ENCODE measurements around the gene NISCH.

The NISCH gene

DNA sequence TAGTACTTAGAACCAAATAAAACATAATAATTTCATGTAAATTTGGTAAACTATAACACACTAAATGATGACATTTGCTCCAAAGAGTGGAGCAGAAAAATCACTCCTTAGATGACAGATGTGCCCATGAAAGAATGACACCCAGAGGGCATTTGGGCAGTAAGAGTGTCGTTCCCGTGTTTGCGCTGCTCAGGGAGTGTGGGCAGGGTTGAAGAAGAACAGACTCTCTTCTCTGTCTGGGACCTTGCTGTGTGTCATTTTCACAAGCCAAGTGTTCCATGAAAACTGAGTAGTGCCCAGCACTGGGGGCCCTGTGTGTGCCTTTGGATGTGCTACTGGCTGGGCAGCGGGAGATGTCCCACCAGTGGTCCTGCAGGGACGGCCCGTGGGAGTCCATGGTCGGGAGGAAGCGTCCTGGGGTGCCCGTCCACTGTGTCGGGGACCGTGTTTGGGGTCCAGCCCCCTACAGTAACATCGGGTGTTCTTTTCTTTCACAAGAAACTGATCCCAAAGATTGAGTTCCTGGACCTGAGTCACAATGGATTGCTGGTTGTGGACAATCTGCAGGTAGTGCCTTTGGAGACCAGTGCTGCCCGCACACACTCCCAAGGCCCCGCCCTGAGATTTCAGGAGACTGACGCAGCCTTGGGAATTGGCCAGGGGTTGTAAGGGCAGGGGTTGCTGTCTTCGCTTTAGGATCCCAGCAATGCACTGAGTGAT is 21.8 kb downstream of the NISCH start:
- DNase-seq = no peak

DNA sequence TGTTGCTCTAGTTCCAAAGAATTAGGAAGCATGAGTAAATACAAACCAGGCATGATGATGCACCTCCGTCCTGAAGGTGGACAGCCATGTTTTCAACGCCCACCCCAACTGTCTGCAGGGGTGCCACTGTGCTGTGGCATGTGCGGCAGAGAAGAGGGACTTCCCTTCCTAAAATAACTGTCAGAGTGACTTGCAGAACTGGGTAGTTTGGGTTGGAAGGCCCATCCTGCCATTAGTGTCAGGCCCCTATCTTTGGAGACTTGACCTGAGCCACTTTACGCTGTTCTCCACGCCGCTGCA is 22.3 kb downstream of the NISCH start:
- no peak for DNase-seq

DNA sequence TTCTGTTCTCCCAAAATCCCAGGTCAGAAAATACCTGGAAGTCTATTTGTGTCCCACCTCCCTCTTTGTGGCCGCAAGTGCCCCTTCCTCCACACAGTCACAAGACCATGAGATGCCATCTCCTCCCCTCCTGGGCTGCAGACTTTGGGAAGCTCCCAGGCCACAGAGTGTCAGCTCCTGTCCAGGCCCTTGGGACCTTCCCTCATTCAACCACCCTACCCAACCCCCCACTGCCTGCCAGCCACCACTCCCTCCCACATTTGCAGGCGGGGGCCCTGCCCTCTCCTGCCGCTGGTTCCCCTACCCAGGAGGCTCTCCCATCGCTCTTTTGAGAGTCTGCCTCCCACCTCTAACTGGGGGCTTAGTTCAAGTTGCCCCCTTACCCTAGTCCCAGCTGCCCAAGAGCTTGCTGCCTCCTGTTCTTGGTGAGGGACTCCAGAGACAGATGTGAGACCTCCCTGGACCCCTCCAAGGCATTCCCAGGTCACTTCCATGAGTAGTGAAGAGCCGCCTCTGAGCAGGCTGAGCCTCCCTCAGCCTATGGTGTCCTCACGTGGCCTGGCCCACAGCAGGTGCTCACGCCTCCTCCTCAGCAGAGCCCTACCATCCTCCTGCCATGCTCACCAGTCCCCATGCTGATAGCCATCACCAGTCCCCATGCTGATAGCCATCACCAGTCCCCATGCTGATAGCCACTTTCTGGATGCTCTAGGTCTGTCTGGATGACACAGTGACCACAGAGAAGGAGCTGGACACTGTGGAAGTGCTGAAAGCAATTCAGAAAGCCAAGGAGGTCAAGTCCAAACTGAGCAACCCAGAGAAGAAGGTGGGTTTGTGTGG is 23.9 kb downstream of the NISCH start:
- no peak for DNase-seq

- no peak for DNase-seq
These were observed 24.6 kb downstream of the NISCH start for GRCh38 chr3:52479877-52480575.

DNA sequence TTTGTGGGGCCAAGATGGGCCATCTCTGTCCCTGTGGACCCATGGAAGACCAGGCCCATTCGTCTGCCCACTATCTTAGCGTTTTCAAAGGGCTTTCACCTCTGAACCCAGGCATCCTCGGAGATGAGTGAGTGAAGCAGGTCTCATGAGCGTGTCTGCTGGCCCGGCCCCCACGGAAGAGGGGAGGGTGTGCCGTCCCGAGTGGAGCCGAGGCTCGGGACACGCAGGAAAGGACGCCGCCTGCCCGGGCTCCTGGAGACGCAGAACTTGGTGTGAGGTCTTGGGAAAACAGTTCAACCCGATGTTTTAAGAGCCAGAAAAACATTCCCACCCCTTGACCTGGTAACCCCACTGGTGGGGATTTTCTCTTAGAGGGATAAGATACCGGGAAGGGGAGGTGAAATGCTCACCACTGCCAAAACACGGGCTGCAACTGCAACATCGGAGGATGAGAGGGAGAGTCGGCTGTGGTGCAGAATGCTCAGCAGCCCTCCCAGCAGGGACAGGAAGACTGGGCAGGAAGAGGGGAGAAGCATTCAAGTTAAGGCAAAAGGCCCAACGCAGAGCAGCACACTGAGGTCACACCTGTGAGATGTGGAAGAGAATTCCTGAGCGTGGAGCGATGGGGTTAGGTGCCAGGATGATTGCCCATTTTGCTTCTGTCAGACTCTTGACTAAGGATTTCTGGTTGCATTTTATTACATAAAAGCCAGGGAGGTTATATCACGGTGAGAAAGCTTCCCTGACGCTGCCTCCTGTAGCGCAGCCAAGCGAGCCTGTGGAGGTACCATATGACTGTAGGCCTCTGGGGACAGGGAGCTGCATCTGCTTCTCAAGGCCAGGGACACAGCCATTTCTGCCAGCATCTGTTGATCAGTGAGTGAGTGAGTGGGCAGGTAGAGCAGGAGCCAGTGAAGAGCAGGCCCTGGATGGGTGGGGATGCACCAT is 25.6 kb downstream of the NISCH start:
- DNase-seq = no peak

GRCh38 chr3:52481819-52482521 is 26.6 kb downstream of the NISCH start:
- DNase-seq = peak in 1 of 2 donors; percentile 8

GRCh38 chr3:52483081-52483480 is 27.7 kb downstream of the NISCH start:
- no peak for DNase-seq

DNA sequence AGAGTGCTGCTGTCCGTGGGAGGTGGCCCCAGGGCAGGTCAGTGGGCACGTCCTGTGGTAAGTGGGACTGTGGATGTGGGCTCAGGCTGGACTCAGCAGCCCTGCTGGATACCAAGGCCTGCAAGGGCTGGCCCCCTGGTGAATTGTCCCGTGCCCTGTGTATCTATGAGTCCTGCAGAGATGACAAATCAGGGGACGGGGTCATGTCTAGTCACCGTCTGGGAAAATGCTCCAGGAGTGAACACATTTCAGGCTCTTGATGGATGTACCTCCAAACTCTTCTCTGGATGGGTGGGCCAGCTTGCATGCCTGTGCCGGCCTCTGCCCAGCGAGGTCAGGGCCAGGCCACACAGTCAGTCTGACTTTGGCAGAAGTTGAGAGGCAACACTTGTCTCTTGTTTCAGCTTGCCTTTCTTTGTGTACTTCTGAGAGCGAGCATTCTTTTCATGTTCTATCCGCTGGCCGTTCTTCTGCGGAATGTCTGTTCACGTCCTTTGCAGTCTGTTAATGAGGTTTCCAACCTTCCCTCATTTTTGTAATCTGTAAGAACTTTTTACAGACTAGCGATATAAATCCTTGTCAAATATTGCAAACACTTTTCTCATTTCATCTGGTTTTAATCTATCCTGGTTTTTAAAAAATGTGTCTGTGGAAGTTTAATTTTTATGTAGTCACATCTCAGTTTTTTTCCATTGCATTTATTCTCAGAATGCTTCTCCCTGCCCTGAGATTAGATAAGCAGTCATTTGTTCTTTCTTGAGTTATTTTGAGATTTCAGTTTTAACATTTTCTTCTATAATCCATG is 28.4 kb downstream of the NISCH start:
- no peak for DNase-seq

GRCh38 chr3:52484680-52485461 is 29.5 kb downstream of the NISCH start:
- no peak for DNase-seq

GRCh38 chr3:52487050-52487787 is 31.8 kb downstream of the NISCH start:
- DNase-seq = no peak

DNA sequence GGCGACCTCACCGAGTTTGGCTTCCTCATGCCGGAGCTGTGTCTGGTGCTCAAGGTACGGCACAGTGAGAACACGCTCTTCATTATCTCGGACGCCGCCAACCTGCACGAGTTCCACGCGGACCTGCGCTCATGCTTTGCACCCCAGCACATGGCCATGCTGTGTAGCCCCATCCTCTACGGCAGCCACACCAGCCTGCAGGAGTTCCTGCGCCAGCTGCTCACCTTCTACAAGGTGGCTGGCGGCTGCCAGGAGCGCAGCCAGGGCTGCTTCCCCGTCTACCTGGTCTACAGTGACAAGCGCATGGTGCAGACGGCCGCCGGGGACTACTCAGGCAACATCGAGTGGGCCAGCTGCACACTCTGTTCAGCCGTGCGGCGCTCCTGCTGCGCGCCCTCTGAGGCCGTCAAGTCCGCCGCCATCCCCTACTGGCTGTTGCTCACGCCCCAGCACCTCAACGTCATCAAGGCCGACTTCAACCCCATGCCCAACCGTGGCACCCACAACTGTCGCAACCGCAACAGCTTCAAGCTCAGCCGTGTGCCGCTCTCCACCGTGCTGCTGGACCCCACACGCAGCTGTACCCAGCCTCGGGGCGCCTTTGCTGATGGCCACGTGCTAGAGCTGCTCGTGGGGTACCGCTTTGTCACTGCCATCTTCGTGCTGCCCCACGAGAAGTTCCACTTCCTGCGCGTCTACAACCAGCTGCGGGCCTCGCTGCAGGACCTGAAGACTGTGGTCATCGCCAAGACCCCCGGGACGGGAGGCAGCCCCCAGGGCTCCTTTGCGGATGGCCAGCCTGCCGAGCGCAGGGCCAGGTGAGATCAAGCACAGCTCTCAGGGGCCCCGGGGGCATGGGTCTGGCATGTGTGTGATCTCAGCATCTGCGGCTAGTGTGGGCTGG is 32.6 kb downstream of the NISCH start:
- no peak for DNase-seq

DNA sequence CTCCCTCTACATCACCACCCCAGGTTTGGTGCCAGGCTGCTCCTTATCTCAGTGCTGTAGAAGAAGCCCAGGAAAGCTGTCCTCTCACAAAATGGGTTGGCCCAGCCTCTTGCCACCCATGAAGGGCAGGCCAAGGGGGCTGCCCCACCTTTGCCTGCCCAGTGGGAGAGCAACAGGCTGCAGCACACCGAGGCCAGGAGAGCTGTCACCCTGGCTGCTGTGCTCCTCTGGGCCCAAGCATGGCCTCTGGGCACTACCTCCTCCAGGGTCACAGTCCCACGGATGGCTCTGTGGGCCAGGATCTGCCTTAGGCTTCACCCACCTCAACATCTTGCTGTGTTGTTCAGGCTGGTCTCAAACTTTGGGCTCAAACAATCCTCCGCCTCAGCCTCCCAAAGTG is 33.3 kb downstream of the NISCH start:
- no peak for DNase-seq

DNA sequence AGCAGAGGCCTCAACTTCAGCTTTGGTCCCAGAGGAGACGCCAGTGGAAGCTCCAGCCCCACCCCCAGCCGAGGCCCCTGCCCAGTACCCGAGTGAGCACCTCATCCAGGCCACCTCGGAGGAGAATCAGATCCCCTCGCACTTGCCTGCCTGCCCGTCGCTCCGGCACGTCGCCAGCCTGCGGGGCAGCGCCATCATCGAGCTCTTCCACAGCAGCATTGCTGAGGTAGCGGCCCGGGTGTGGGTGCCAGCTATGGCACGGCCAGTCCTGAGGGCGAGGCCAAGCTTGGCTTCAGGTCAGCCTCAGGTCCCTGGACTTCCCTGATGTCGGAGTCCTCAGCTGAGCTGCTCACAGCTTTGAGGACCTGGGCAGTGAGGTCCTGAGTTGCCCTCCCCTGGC is 34.0 kb downstream of the NISCH start:
- DNase-seq = no peak

- no peak for DNase-seq
These were observed 34.9 kb downstream of the NISCH start for GRCh38 chr3:52490035-52490938.

DNA sequence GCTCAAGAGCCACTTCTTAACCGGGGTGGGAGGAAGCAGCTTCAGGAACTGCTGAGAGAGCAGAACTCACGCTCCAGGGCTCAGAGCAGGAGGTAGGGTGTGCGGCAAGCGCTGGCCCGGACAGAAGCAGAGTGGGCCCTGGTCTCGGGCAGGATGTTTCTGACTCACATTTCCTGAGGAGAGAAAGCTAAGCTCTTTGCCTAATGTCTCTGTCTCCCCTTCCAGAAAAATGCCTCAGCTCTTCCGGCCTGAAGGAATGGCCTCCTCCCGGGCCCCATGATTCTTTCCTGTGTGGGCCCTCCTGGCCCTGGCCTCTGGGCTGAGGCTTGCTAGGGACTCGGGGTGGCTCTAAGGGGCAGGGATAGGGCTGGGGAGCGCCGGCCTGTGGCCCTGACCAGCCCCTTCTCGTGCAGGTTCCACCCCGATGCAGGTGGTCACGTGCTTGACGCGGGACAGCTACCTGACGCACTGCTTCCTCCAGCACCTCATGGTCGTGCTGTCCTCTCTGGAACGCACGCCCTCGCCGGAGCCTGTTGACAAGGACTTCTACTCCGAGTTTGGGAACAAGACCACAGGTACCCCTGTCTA is 35.6 kb downstream of the NISCH start:
- DNase-seq = no peak

DNA sequence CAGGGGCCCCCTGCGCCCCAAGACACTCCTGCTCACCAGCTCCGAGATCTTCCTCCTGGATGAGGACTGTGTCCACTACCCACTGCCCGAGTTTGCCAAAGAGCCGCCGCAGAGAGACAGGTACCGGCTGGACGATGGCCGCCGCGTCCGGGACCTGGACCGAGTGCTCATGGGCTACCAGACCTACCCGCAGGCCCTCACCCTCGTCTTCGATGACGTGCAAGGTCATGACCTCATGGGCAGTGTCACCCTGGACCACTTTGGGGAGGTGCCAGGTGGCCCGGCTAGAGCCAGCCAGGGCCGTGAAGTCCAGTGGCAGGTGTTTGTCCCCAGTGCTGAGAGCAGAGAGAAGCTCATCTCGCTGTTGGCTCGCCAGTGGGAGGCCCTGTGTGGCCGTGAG is 36.7 kb downstream of the NISCH start:
- no peak for DNase-seq
